Measurements from ENCODE around the gene ANO2.

Gene ANO2

GRCh38 chr12:5689773-5690172 lies 255.3 kb downstream of the ANO2 start:
- no peak for TF ChIP-seq GATA2 (IDR thresholded peaks at IDR 0.05; ENCODE audit: low read depth, low read length)
- TF ChIP-seq GATA3 (IDR thresholded peaks at IDR 0.05; ENCODE audit: low read depth, low read length) = no peak

GRCh38 chr12:5688226-5688625 lies 256.8 kb downstream of the ANO2 start:
- TF ChIP-seq GATA3 (IDR thresholded peaks at IDR 0.05; ENCODE audit: low read depth, low read length) (no peak), GATA2 (IDR thresholded peaks at IDR 0.05; ENCODE audit: low read depth, low read length) (no peak)

- TF ChIP-seq GATA3 (IDR thresholded peaks at IDR 0.05; ENCODE audit: low read depth, low read length) (no peak), GATA2 (IDR thresholded peaks at IDR 0.05; ENCODE audit: low read depth, low read length) (no peak)
Measured at GRCh38 chr12:5685935-5686334, 259.1 kb downstream of the ANO2 start.

DNA sequence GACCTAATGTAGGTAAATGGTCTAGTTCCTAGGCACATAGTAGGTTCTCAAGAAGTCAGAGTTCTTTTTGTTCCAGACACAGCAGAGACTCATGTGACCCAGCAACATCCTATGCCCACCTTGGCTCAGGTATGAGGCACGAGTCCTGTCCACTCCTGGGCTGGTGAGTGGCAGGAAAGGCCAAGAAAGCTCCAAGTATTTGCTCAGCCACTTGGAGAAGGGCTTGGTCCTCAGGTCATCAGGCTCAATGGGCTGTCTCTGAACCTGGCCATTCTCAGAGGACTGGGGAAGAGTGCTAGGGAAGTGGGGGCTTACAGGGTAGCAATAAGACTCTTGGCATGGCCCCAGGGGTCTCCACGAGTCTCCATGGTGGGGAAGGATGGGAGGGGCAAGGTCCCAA lies 260.1 kb downstream of the ANO2 start:
- TF ChIP-seq GATA2 (IDR thresholded peaks at IDR 0.05; ENCODE audit: low read depth, low read length) = no peak
- TF ChIP-seq GATA3 (IDR thresholded peaks at IDR 0.05; ENCODE audit: low read depth, low read length) = no peak

DNA sequence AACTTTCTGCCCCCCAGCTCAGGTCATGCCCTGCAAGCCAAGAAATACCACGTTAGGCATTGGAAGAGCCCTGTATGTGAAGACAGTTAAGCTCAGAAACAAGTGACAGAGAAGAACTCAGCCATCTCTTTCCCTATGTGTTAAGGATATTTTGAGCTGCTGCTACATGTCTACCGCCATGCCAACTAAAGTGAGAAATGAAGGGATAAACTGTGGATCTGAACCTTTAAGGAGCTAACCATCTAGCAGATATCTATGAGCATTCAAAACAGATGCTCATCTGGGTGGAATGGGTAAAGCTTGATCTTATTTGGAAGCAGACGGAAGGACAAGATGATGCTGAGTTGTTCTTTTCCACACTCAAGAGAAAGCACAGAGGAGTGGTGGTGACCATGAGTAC lies 262.5 kb downstream of the ANO2 start:
- TF ChIP-seq GATA3 (IDR thresholded peaks at IDR 0.05; ENCODE audit: low read depth, low read length) = no peak
- TF ChIP-seq GATA2 (IDR thresholded peaks at IDR 0.05; ENCODE audit: low read depth, low read length) = no peak

GRCh38 chr12:5678176-5678575 lies 266.9 kb downstream of the ANO2 start:
- TF ChIP-seq GATA3 (IDR thresholded peaks at IDR 0.05; ENCODE audit: low read depth, low read length) (no peak), GATA2 (IDR thresholded peaks at IDR 0.05; ENCODE audit: low read depth, low read length) (no peak)

DNA sequence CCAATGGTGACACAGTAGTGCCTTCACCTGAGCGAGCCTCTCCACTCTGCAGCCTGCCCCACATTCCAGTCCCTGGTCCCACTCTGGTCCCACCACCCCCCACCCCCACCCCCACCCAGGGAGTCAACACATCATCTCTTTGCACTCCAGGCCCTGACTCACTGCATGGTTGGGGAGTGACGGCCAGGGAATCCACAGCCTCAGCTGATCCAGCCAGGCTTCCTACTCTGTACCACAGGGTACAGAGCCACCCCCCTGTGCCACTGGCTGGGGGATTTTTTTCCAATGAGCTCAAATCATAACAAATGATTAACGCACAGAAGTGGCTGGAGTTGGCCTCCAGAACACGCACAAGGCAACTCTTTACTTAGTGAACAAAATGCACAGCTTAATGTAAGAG lies 279.4 kb downstream of the ANO2 start:
- no peak for TF ChIP-seq GATA3 (IDR thresholded peaks at IDR 0.05; ENCODE audit: low read depth, low read length)
- no peak for TF ChIP-seq GATA2 (IDR thresholded peaks at IDR 0.05; ENCODE audit: low read depth, low read length)

DNA sequence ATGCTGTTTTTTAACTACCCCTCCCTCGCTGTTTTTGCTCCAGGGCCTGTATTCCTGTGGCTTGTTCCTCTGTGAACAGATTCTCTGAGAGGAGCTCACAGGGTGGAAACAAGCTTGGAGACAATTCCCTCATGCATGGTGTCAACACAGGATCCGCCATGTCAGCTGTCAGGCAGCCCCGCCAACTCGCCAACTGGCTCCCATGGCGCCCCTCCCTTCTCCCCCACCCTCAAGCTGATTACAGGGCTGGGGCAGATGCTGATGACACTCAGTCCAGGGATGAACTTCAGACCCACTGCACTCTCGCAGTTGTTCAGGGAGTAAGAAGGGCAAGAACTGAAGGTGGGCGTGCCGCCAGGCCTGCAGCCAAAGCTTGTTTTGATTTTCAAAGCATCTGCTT lies 283.2 kb downstream of the ANO2 start:
- TF ChIP-seq GATA2 (IDR thresholded peaks at IDR 0.05; ENCODE audit: low read depth, low read length) (no peak), GATA3 (IDR thresholded peaks at IDR 0.05; ENCODE audit: low read depth, low read length) (no peak)

- TF ChIP-seq GATA2 (IDR thresholded peaks at IDR 0.05; ENCODE audit: low read depth, low read length) (no peak), GATA3 (IDR thresholded peaks at IDR 0.05; ENCODE audit: low read depth, low read length) (no peak)
Measured at GRCh38 chr12:5660238-5660637, 284.8 kb downstream of the ANO2 start.

DNA sequence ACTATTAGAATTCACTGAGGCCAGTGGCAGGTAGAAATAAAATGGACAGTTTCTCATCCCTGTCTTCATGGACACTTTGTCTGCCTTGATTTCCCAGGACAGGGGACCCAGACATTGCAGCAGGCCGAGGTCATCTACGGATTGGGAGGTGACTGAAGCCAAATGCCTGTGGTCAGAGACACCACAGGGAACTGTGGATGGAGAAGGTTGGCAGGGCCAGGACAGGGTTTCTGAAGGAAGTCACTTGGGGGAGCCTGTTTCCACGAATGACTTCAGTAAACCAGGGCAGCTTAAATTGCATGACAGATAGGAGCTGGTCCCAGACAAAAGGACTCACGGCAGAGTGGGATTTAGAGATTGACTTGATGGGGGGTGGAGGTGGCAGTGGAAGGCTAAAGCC lies 288.2 kb downstream of the ANO2 start:
- no peak for TF ChIP-seq GATA3 (IDR thresholded peaks at IDR 0.05; ENCODE audit: low read depth, low read length)
- no peak for TF ChIP-seq GATA2 (IDR thresholded peaks at IDR 0.05; ENCODE audit: low read depth, low read length)

DNA sequence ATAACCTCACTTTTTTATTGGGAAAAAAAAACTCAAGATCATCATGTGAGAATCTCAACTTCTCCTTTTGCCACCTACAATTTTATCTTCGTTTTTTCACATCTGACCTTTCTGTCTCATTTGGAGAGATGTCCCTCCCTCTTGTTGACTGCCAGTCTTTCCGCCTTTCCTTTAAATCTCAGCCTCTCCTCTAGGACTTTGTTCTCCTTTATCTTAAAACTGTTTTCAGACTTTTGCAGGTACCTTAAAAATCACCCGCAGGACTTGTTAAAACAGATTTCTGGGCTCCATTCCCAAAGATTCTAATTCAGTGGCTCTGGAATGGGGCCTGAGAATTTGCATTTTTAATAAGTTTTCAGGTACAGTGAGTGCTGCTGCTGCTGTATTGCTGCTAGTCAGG lies 289.9 kb downstream of the ANO2 start:
- TF ChIP-seq GATA2 (IDR thresholded peaks at IDR 0.05; ENCODE audit: low read depth, low read length) (no peak), GATA3 (IDR thresholded peaks at IDR 0.05; ENCODE audit: low read depth, low read length) (no peak)

GRCh38 chr12:5654019-5654418 lies 291.0 kb downstream of the ANO2 start:
- TF ChIP-seq GATA2 (IDR thresholded peaks at IDR 0.05; ENCODE audit: low read depth, low read length) = no peak

- TF ChIP-seq GATA2 (IDR thresholded peaks at IDR 0.05; ENCODE audit: low read depth, low read length) = no peak
- TF ChIP-seq GATA3 (IDR thresholded peaks at IDR 0.05; ENCODE audit: low read depth, low read length) = no peak
Measured at GRCh38 chr12:5650829-5651461, 294.1 kb downstream of the ANO2 start.

- TF ChIP-seq GATA2 (IDR thresholded peaks at IDR 0.05; ENCODE audit: low read depth, low read length) = no peak
- TF ChIP-seq GATA3 (IDR thresholded peaks at IDR 0.05; ENCODE audit: low read depth, low read length) = no peak
Measured at GRCh38 chr12:5650281-5650680, 294.8 kb downstream of the ANO2 start.

GRCh38 chr12:5648692-5649359 lies 296.2 kb downstream of the ANO2 start:
- TF ChIP-seq GATA2 (IDR thresholded peaks at IDR 0.05; ENCODE audit: low read depth, low read length) = no peak
- no peak for TF ChIP-seq GATA3 (IDR thresholded peaks at IDR 0.05; ENCODE audit: low read depth, low read length)
